Smooth muscle cell (in vitro differentiated cells): ENCODE measurements around the gene OPHN1. TPM values are rescaled to one million over a fixed set of nuclear protein-coding genes. Genes with fewer than 3 reads are reported as not detected.
"Not testable (repeated sequence)": the region's sequence is repeated elsewhere in the genome, so short reads cannot be mapped to it uniquely, and the experiment has no call there.

Source experiments
- DNase-seq: peaks from one replicate; lab custom pipeline; 2025; ENCODE audit not compliant: unreplicated experiment; lab: John Stamatoyannopoulos, UW
- H2AFZ ChIP-seq: fragments of 200-600 bp; sonication (generic); 2 replicates; pipeline ENCODE4 v1.6.0; 2016; ENCODE audit warnings: antibody characterized with exemption, low read depth, mild to moderate bottlenecking
- H3F3A ChIP-seq: fragments of 200-600 bp; sonication (generic); 2 replicates; pipeline ENCODE4 v1.6.0; 2017; ENCODE audit warnings: antibody characterized with exemption, low read depth
- H3K27ac ChIP-seq: fragments of 200-600 bp; sonication (generic); 2 replicates; pipeline ENCODE4 v1.5.1; 2016; ENCODE audit warnings: low read depth, mild to moderate bottlenecking
- H3K27me3 ChIP-seq: fragments of 200-600 bp; sonication (generic); 2 replicates; pipeline ENCODE4 v1.6.1; 2016; ENCODE audit warnings: low read depth, mild to moderate bottlenecking
- H3K36me3 ChIP-seq: fragments of 200-600 bp; sonication (generic); 2 replicates; pipeline ENCODE4 v1.5.1; 2016; ENCODE audit warnings: low read depth
- H3K4me1 ChIP-seq: fragments of 200-600 bp; sonication (generic); 2 replicates; pipeline ENCODE4 v1.5.1; 2016; ENCODE audit warnings: low read depth
- H3K4me2 ChIP-seq: fragments of 200-600 bp; sonication (generic); 2 replicates; pipeline ENCODE4 v1.6.0; 2016; ENCODE audit warnings: mild to moderate bottlenecking
- H3K4me3 ChIP-seq: fragments of 200-600 bp; sonication (generic); 2 replicates; pipeline ENCODE4 v1.5.1; 2016; ENCODE audit warnings: mild to moderate bottlenecking
- H3K79me2 ChIP-seq: fragments of 200-600 bp; sonication (generic); 2 replicates; pipeline ENCODE4 v1.6.0; 2016; ENCODE audit warnings: low read depth, mild to moderate bottlenecking
- H3K9ac ChIP-seq: fragments of 200-600 bp; sonication (generic); 2 replicates; pipeline ENCODE4 v1.6.0; 2016; ENCODE audit warnings: low read depth
- H3K9me3 ChIP-seq: fragments of 200-600 bp; sonication (generic); replicated peaks from 2 replicates; pipeline ENCODE4 v1.5.1; 2016; ENCODE audit warnings: low read depth
- H4K20me1 ChIP-seq: fragments of 200-600 bp; sonication (generic); 2 replicates; pipeline ENCODE4 v1.6.0; 2016; ENCODE audit warnings: low read depth
- WGBS: methylation state at CpG from one replicate; pipeline ENCODE4 v1.1.7; 2016; ENCODE audit warnings: low lambda C conversion rate; 5-methylcytosine and 5-hydroxymethylcytosine counted together
- polyA plus RNA-seq: library from polyadenylated mRNA; unstranded; fragments of >200 nt; fragmentation: Nextera tagmentation; extraction: Ambion mirVana; gene quantifications from 2 replicates; pipeline ENCODE4 v1.2.1, GENCODE V29; 2016
- total RNA-seq: library from RNA; depleted of rRNA; stranded (reverse); fragments of >200 nt; gene quantifications from 2 replicates; pipeline ENCODE4 v1.2.3, GENCODE V29; 2014
- TF ChIP-seq, protein P1 (sequence below): fragments of 200-600 bp; sonication (generic); IDR thresholded peaks from 2 replicates; pipeline ENCODE4 v1.5.1; 2017; ENCODE audit warnings: borderline replicate concordance, mild to moderate bottlenecking, antibody characterized with exemption; ENCODE audit not compliant: insufficient read depth, poor library complexity, severe bottlenecking

OPHN1 gene
- total and polyA plus RNA-seq, 2 experiments from 2014 or later, result 1.1 to 2.3 TPM

GRCh38 chrX:68343551-68343950 is 89.7 kb downstream of the OPHN1 start:
- Histone ChIP-seq H4K20me1 (no peaks in the 10 kb centered on the region), H3F3A (no peaks in the 10 kb centered on the region), H3K79me2 (no peaks in the 10 kb centered on the region), H3K36me3 (no peaks in the 10 kb centered on the region), H3K4me1 (no peaks in the 10 kb centered on the region), H3K9ac (no peak overlapping the region), H3K27me3 (no peaks in the 10 kb centered on the region), H3K27ac (no peak overlapping the region), H2AFZ (no peak overlapping the region), H3K4me3 (no peak overlapping the region), H3K9me3 (no peaks in the 10 kb centered on the region), H3K4me2 (no peak overlapping the region)
- WGBS, result 91% methylated on average over 3 of the region's 3 CpGs
- TF ChIP-seq, protein P1, sequence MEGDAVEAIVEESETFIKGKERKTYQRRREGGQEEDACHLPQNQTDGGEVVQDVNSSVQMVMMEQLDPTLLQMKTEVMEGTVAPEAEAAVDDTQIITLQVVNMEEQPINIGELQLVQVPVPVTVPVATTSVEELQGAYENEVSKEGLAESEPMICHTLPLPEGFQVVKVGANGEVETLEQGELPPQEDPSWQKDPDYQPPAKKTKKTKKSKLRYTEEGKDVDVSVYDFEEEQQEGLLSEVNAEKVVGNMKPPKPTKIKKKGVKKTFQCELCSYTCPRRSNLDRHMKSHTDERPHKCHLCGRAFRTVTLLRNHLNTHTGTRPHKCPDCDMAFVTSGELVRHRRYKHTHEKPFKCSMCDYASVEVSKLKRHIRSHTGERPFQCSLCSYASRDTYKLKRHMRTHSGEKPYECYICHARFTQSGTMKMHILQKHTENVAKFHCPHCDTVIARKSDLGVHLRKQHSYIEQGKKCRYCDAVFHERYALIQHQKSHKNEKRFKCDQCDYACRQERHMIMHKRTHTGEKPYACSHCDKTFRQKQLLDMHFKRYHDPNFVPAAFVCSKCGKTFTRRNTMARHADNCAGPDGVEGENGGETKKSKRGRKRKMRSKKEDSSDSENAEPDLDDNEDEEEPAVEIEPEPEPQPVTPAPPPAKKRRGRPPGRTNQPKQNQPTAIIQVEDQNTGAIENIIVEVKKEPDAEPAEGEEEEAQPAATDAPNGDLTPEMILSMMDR, result no peak
- DNase-seq, result no peak

DNA sequence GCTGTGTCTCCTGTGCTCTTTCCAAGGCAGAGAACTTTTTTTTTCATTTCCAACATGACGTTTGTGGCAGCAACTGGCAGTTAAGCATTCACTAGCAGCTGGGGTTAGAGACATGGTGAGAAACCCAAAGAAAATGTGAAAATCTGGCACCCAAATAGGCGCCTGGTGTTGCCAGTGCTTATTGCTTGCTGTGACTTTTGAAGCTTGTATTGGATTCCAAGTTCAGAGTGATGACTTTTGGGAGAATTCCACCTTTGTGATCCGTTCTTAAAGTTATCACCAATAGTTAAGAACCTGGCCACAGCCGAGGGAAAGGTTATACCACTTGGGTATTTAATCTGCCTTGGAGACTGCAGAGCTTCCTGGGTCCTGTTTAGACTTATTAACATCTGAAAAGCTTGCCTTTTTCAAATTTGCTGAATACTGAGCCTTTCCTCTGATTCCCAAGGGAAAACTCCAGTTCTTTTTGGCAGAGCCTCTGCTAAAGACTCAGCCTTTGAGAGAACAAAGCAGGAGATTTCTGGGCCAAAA is 101.0 kb downstream of the OPHN1 start:
- no peak for DNase-seq
- Histone ChIP-seq H3K4me1 (no peaks in the 10 kb centered on the region), H3K4me2 (no peak overlapping the region), H3F3A (no peaks in the 10 kb centered on the region), H3K36me3 (no peaks in the 10 kb centered on the region), H2AFZ (no peak overlapping the region), H3K27me3 (no peaks in the 10 kb centered on the region), H3K9ac (no peak overlapping the region), H3K27ac (no peak overlapping the region), H3K9me3 (no peaks in the 10 kb centered on the region), H4K20me1 (no peaks in the 10 kb centered on the region), H3K4me3 (no peak overlapping the region), H3K79me2 (no peaks in the 10 kb centered on the region)
- 54% methylated on average over 4 of the region's 4 CpGs for WGBS
- TF ChIP-seq, protein P1, result no peak

GRCh38 chrX:68326841-68327240 is 106.5 kb downstream of the OPHN1 start:
- H3K4me3 ChIP-seq, H3K4me2 ChIP-seq, H3K27me3 ChIP-seq, H3F3A ChIP-seq, H3K9me3 ChIP-seq, H2AFZ ChIP-seq, H3K36me3 ChIP-seq, H3K4me1 ChIP-seq, H3K9ac ChIP-seq, H3K79me2 ChIP-seq, H3K27ac ChIP-seq, DNase-seq, H4K20me1 ChIP-seq: not testable (repeated sequence)
- no CpG with 5 or more reads among the region's 30 CpGs for WGBS

GRCh38 chrX:68307769-68308168 is 125.5 kb downstream of the OPHN1 start:
- Histone ChIP-seq H3K9me3 (no peaks in the 10 kb centered on the region), H2AFZ (no peak overlapping the region), H3K36me3 (no peaks in the 10 kb centered on the region), H3K27ac (no peak overlapping the region), H3K4me2 (no peak overlapping the region), H3K4me3 (no peak overlapping the region), H3F3A (no peaks in the 10 kb centered on the region), H3K27me3 (no peaks in the 10 kb centered on the region), H4K20me1 (no peaks in the 10 kb centered on the region), H3K9ac (no peak overlapping the region), H3K4me1 (no peaks in the 10 kb centered on the region), H3K79me2 (no peaks in the 10 kb centered on the region)
- TF ChIP-seq, protein P1, result no peak
- WGBS, result 61% methylated on average over 1 of the region's 1 CpG
- DNase-seq, result no peak
